Right forelimb (tissue), 1 donor: ENCODE results near the gene ZNF605.
"Not testable (repeated sequence)": the region's sequence is repeated elsewhere in the genome, so short reads cannot be mapped to it uniquely, and the experiment has no call there.

Experiments used
- DNase-seq: peaks from one replicate; pipeline ENCODE4 v3.0.0-alpha.2; 2018

Gene ZNF605

GRCh38 chr12:132904718-132905328, 51.3 kb downstream of the ZNF605 start:
- DNase-seq, result peak; percentile 84

- no peak for DNase-seq
These were observed 57.1 kb downstream of the ZNF605 start for GRCh38 chr12:132899033-132899432.

GRCh38 chr12:132888852-132889251, 67.3 kb downstream of the ZNF605 start:
- DNase-seq, result no peak

GRCh38 chr12:132887513-132888351, 68.4 kb downstream of the ZNF605 start, which contains the start of gene CHFR:
Gene CHFR, minus strand, starts transcription at chr12:132887605. Its CDS starts 277 bp downstream, at chr12:132887328.
- DNase-seq, result peak; percentile 97

- DNase-seq, result no peak
These were observed 69.3 kb downstream of the ZNF605 start for GRCh38 chr12:132886529-132887477.

GRCh38 chr12:132881818-132882217, 74.3 kb downstream of the ZNF605 start:
- DNase-seq, result no peak

GRCh38 chr12:132874620-132875019, 81.5 kb downstream of the ZNF605 start:
- not testable (repeated sequence) for DNase-seq

GRCh38 chr12:132874175-132874574, 81.9 kb downstream of the ZNF605 start:
- DNase-seq, result no peak

- no peak for DNase-seq
These were observed 82.4 kb downstream of the ZNF605 start for GRCh38 chr12:132873724-132874123.

- DNase-seq, result no peak
These were observed 83.1 kb downstream of the ZNF605 start for GRCh38 chr12:132872975-132873421.

GRCh38 chr12:132872073-132872855, 83.8 kb downstream of the ZNF605 start:
- no peak for DNase-seq

- no peak for DNase-seq
These were observed 86.6 kb downstream of the ZNF605 start for GRCh38 chr12:132869551-132869950.
